Calu3 (cell line): ENCODE results near the gene GPR156. TPM values are rescaled to one million over a fixed set of nuclear protein-coding genes. Genes with fewer than 3 reads are reported as not detected.

Experiments
- BruUV-seq: library from RNA; stranded (reverse); fragments of 400-500 nt; replicated peaks from 2 replicates; lab custom pipeline; 2021; lab: Mats Ljungman, UMichigan
- CTCF ChIA-PET: fragments of 300-600 bp; sonication (Branson Sonifier 250); formaldehyde crosslinking; loops from one replicate; lab custom pipeline; 2022; ENCODE audit warnings: antibody characterized with exemption; lab: Charles Lee
- DNase-seq: peaks from one replicate; pipeline ENCODE4 v3.0.0; 2022
- H3K27ac Mint-ChIP-seq: one replicate; pipeline ENCODE4 v1.8.0; 2022; ENCODE audit warnings: mixed read lengths; ENCODE audit not compliant: unreplicated experiment
- H3K27me3 Mint-ChIP-seq: one replicate; pipeline ENCODE4 v1.8.0; 2022; ENCODE audit warnings: mixed read lengths; ENCODE audit not compliant: unreplicated experiment
- H3K36me3 Mint-ChIP-seq: one replicate; pipeline ENCODE4 v1.8.0; 2022; ENCODE audit warnings: mild to moderate bottlenecking, moderate library complexity, mixed read lengths; ENCODE audit not compliant: insufficient read depth, unreplicated experiment
- H3K4me1 Mint-ChIP-seq: one replicate; pipeline ENCODE4 v1.8.0; 2022; ENCODE audit warnings: mild to moderate bottlenecking, low read depth, mixed read lengths; ENCODE audit not compliant: unreplicated experiment
- H3K4me3 Mint-ChIP-seq: one replicate; pipeline ENCODE4 v1.8.0; 2022; ENCODE audit warnings: mild to moderate bottlenecking, low read depth, moderate library complexity, mixed read lengths; ENCODE audit not compliant: unreplicated experiment
- H3K9me3 Mint-ChIP-seq: one replicate; pipeline ENCODE4 v1.8.0; 2022; ENCODE audit warnings: low read depth, mixed read lengths; ENCODE audit not compliant: unreplicated experiment
- CTCF ChIP-seq: fragments of 200-600 bp; IDR thresholded peaks from one replicate; pipeline ENCODE4 v1.8.0; 2022; ENCODE audit warnings: antibody characterized with exemption; ENCODE audit not compliant: unreplicated experiment
- intact Hi-C: fragments of 100-400 bp; cut with micrococcal nuclease; formaldehyde crosslinking; loops from one replicate; pipeline ENCODE4 v1.10.0; 2022; ENCODE audit not compliant: unreplicated experiment
- total RNA-seq: library from RNA; stranded (reverse); gene quantifications from 2 replicates; pipeline ENCODE4 v1.2.3, GENCODE V29; 2022

Gene GPR156
- total RNA-seq, 1 experiment from 2014 or later = 0.45 TPM

GRCh38 chr3:120171134-120171873 is 113.7 kb downstream of the GPR156 start:
- Mint-ChIP-seq H3K9me3 (no peaks in the 10 kb centered on the region), H3K27me3 (no peaks in the 10 kb centered on the region), H3K27ac (no peak overlapping the region), H3K4me3 (no peak overlapping the region), H3K36me3 (no peaks in the 10 kb centered on the region), H3K4me1 (peaks cover 22% of the 10 kb centered on the region)
- CTCF ChIA-PET = interaction anchor here (1.3 kb wide), 1 partner anchor 11 kb away, joined by 3 read pairs; no protein-coding TSS in a partner anchor
- BruUV-seq = no TSS peak
- no peak for DNase-seq
- TF ChIP-seq CTCF = no peak
- intact Hi-C loops = no loop called here

- H3K9me3 Mint-ChIP-seq = no peaks in the 10 kb centered on the region
- no peaks in the 10 kb centered on the region for H3K36me3 Mint-ChIP-seq
- DNase-seq = peak; percentile 38
- intact Hi-C loops = no loop called here
- no TSS peak for BruUV-seq
- H3K4me1 Mint-ChIP-seq = peaks cover 22% of the 10 kb centered on the region
- H3K27me3 Mint-ChIP-seq = no peaks in the 10 kb centered on the region
- TF ChIP-seq CTCF = no peak
- no peak overlapping the region for H3K27ac Mint-ChIP-seq
- CTCF ChIA-PET = interaction anchor here (1.3 kb wide), 1 partner anchor 10 kb away, joined by 3 read pairs; no protein-coding TSS in a partner anchor
- H3K4me3 Mint-ChIP-seq = no peak overlapping the region
These were observed 114.8 kb downstream of the GPR156 start for GRCh38 chr3:120170223-120170622.

- intact Hi-C loops = no loop called here
- CTCF ChIA-PET = no interaction called here
- TF ChIP-seq CTCF = no peak
- peaks cover 29% of the 10 kb centered on the region for H3K4me1 Mint-ChIP-seq
- DNase-seq = no peak
- H3K36me3 Mint-ChIP-seq = no peaks in the 10 kb centered on the region
- peaks cover 3% of the 10 kb centered on the region for H3K9me3 Mint-ChIP-seq
- H3K27me3 Mint-ChIP-seq = no peaks in the 10 kb centered on the region
- H3K27ac Mint-ChIP-seq = no peak overlapping the region
- no peak overlapping the region for H3K4me3 Mint-ChIP-seq
- no TSS peak for BruUV-seq
These were observed 115.6 kb downstream of the GPR156 start for GRCh38 chr3:120169407-120169806.

GRCh38 chr3:120168611-120169010 is 116.4 kb downstream of the GPR156 start:
- Mint-ChIP-seq H3K36me3 (no peaks in the 10 kb centered on the region), H3K4me1 (peaks cover 36% of the 10 kb centered on the region), H3K4me3 (no peak overlapping the region), H3K9me3 (peaks cover 3% of the 10 kb centered on the region), H3K27ac (no peak overlapping the region), H3K27me3 (no peaks in the 10 kb centered on the region)
- intact Hi-C loops = no loop called here
- CTCF ChIA-PET = interaction anchor here (1.0 kb wide), 1 partner anchor 9 kb away, joined by 3 read pairs; no protein-coding TSS in a partner anchor
- no peak for DNase-seq
- no peak for TF ChIP-seq CTCF
- BruUV-seq = no TSS peak
